K562 (cell line): Measurements from ENCODE around the gene DPEP1. TPM values are rescaled to one million over a fixed set of nuclear protein-coding genes. Genes with fewer than 3 reads are reported as not detected.
A peak's percentile ranks its signal among the peaks of the same experiment; 100 is the strongest.

Experiments used
- ATAC-seq: fragments of 200-7000 bp; cut with Tn5 transposase; 3 replicates; pipeline ENCODE4 v1.9.1; 2020; ENCODE audit warnings: moderate library complexity
- BruUV-seq: library from RNA; stranded (reverse); fragments of 400-500 nt; replicated peaks from 2 replicates; lab custom pipeline; 2021; lab: Mats Ljungman, UMichigan
- CTCF ChIA-PET: fragments of 300-600 bp; formaldehyde crosslinking; extraction: SDS; loops from one replicate; lab custom pipeline; 2021; ENCODE audit warnings: low intra/inter-chr PET ratio; lab: Yijun Ruan, JAX
- POLR2A ChIA-PET: fragments of 300-600, 350-650 bp; sonication (Branson Sonifier 250); formaldehyde crosslinking; extraction: SDS; loops from one replicate; lab custom pipeline; 2021; ENCODE audit warnings: antibody characterized with exemption, inconsistent platforms; lab: Yijun Ruan, JAX
- DNase-seq, 4 experiments: peaks; one replicate each; pipeline versions ENCODE4 v3.0.0 to v3.0.0-alpha.2; 2011 to 2018; ENCODE audit warnings: low spot score in 3 of 4, mixed read lengths in 3 of 4; ENCODE audit errors: extremely low read depth in 1 of 4
- FAIRE-seq: peaks from 2 replicates; lab custom pipeline; 2011; peaks lifted over from hg19 to GRCh38; lab: Jason Lieb, UNC
- H2AFZ ChIP-seq: 2 replicates; pipeline ENCODE4 v1.6.0; 2011; ENCODE audit warnings: low read depth, low read length, control low read depth, inconsistent platforms
- H3K27ac ChIP-seq: fragments of 200-600 bp; 3 replicates; pipeline ENCODE4 v1.8.0; 2011; ENCODE audit warnings: low read depth, mild to moderate bottlenecking, control low read depth, inconsistent platforms, low read length, moderate library complexity, mixed read lengths; ENCODE audit errors: extremely low read depth
- H3K27me3 ChIP-seq, 2 experiments: fragments of 300-600 bp in 1 of 2; 2 replicates in 1 of 2; 3 replicates in 1 of 2; pipeline versions ENCODE4 v1.6.0 to v1.8.0; 2011; ENCODE audit warnings: inconsistent platforms in 2 of 2, low read length in 2 of 2, mild to moderate bottlenecking in 1 of 2, mixed read lengths in 1 of 2, moderate library complexity in 1 of 2; ENCODE audit not compliant: control insufficient read depth in 2 of 2, insufficient read depth in 2 of 2
- H3K36me3 ChIP-seq: fragments of 300-600 bp; 3 replicates; pipeline ENCODE4 v1.8.0; 2011; ENCODE audit warnings: mild to moderate bottlenecking, low read length, inconsistent platforms; ENCODE audit not compliant: control insufficient read depth, insufficient read depth
- H3K4me1 ChIP-seq, 2 experiments: fragments of 200-600 bp in 1 of 2; replicated peaks in 1 of 2; 2 replicates in 1 of 2; 3 replicates in 1 of 2; pipeline versions ENCODE4 v1.5.1 to v1.8.0; 2011; ENCODE audit warnings: inconsistent platforms in 2 of 2, low read length in 2 of 2, mild to moderate bottlenecking in 1 of 2, mixed read lengths in 1 of 2, moderate library complexity in 1 of 2; ENCODE audit not compliant: control insufficient read depth in 2 of 2, insufficient read depth in 2 of 2
- H3K4me2 ChIP-seq: 2 replicates; pipeline ENCODE4 v1.6.1; 2011; ENCODE audit warnings: low read length, control low read depth, inconsistent platforms, mixed read lengths; ENCODE audit not compliant: insufficient read depth
- H3K4me3 ChIP-seq: fragments of 200-600 bp; sonication (generic), shearing (Covaris generic); 2 replicates; pipeline ENCODE4 v1.5.1; 2016; ENCODE audit warnings: control low read depth, inconsistent platforms
- H3K79me2 ChIP-seq: fragments of 200-600 bp; 3 replicates; pipeline ENCODE4 v1.8.0; 2011; ENCODE audit warnings: low read length, inconsistent platforms; ENCODE audit not compliant: control insufficient read depth, insufficient read depth
- H3K9ac ChIP-seq, 2 experiments: 2 replicates each; pipeline versions ENCODE4 v1.6.0 to v1.6.1; 2011; ENCODE audit warnings: low read depth in 2 of 2, low read length in 2 of 2, control low read depth in 1 of 2, inconsistent platforms in 1 of 2, mild to moderate bottlenecking in 1 of 2, mixed read lengths in 1 of 2; ENCODE audit not compliant: insufficient read depth in 1 of 2
- H3K9me1 ChIP-seq: one replicate; pipeline ENCODE4 v1.6.0; 2011; ENCODE audit warnings: inconsistent platforms, mild to moderate bottlenecking, low read length, moderate library complexity; ENCODE audit not compliant: control insufficient read depth, insufficient read depth
- H3K9me3 ChIP-seq: replicated peaks from 2 replicates; pipeline ENCODE4 v1.5.1; 2011; ENCODE audit warnings: low read depth, low read length, inconsistent platforms; ENCODE audit not compliant: control insufficient read depth, insufficient read depth
- H4K20me1 ChIP-seq: replicated peaks from 2 replicates; pipeline ENCODE4 v1.6.1; 2011; ENCODE audit warnings: low read length, inconsistent platforms, mixed read lengths; ENCODE audit not compliant: control insufficient read depth, insufficient read depth
- ARHGAP35 ChIP-seq: fragments of 450-650 bp; IDR thresholded peaks from 2 replicates; pipeline ENCODE4 v1.6.1; 2018; ENCODE audit not compliant: partially characterized antibody
- CBX1 ChIP-seq: sonication (generic); IDR thresholded peaks from 2 replicates; pipeline ENCODE4 v1.6.1; 2016; ENCODE audit warnings: antibody characterized with exemption, low read depth, mild to moderate bottlenecking
- MAFG ChIP-seq: fragments of 450-650 bp; conservative IDR thresholded peaks from 2 replicates; pipeline ENCODE4 v1.6.1; 2016; ENCODE audit warnings: missing genetic modification characterization, missing compliant biosample characterization
- MTF1 ChIP-seq: fragments of 250-450 bp; sonication (Bioruptor Pico); IDR thresholded peaks from 2 replicates; pipeline ENCODE4 v1.9.0; 2021; ENCODE audit warnings: moderate library complexity, mild to moderate bottlenecking, inconsistent platforms, borderline replicate concordance
- OTX1 ChIP-seq: fragments of 450-650 bp; formaldehyde crosslinking; IDR thresholded peaks from 2 replicates; pipeline ENCODE4 v1.4.0; 2022; ENCODE audit warnings: mild to moderate bottlenecking
- POLR2AphosphoS5 ChIP-seq: IDR thresholded peaks from 2 replicates; pipeline ENCODE4 v1.6.1; 2011; ENCODE audit warnings: mild to moderate bottlenecking, low read depth, low read length, moderate library complexity; ENCODE audit not compliant: control insufficient read depth, insufficient read depth
- POLR2G ChIP-seq: fragments of 200-400 bp; formaldehyde crosslinking; IDR thresholded peaks from 2 replicates; pipeline ENCODE4 v1.6.1; 2017; ENCODE audit warnings: low read depth, mild to moderate bottlenecking, antibody characterized with exemption, low read length, moderate library complexity
- RBM22 ChIP-seq: fragments of 200-400 bp; formaldehyde crosslinking; IDR thresholded peaks from 2 replicates; pipeline ENCODE4 v1.6.1; 2018; ENCODE audit warnings: low read length, low read depth; ENCODE audit not compliant: poor library complexity, severe bottlenecking
- SNIP1 ChIP-seq: fragments of 450-650 bp; IDR thresholded peaks from 2 replicates; pipeline ENCODE4 v1.7.1; 2017; ENCODE audit warnings: low read depth, mild to moderate bottlenecking
- SRSF3 ChIP-seq: fragments of 200-400 bp; formaldehyde crosslinking; IDR thresholded peaks from 2 replicates; pipeline ENCODE4 v1.6.1; 2016; ENCODE audit warnings: mild to moderate bottlenecking, low read length, moderate library complexity; ENCODE audit not compliant: insufficient read depth
- ZBTB7A ChIP-seq: IDR thresholded peaks from 2 replicates; pipeline ENCODE4 v1.6.1; 2011; ENCODE audit warnings: low read depth, mild to moderate bottlenecking, low read length, moderate library complexity, borderline replicate concordance; ENCODE audit not compliant: control insufficient read depth
- WGBS: fragments of 100-300 bp; shearing (Covaris generic); methylation state at CpG from one replicate; pipeline ENCODE4 v1.1.6; 2016; ENCODE audit warnings: low coverage, mixed read lengths; ENCODE audit not compliant: insufficient coverage; ENCODE audit errors: missing lambda C conversion rate; 5-methylcytosine and 5-hydroxymethylcytosine counted together
- in situ Hi-C: fragments of 300-500 bp; cut with MboI; formaldehyde crosslinking; loops from 4 replicates; pipeline ENCODE4 v1.15.0; 2018; ENCODE audit warnings: inconsistent platforms, mixed read lengths
- intact Hi-C: fragments of 100-400 bp; cut with micrococcal nuclease; formaldehyde crosslinking; loops from 2 replicates; pipeline ENCODE4 v1.14.2; 2022
- polyA plus RNA-seq, 8 experiments: library from polyadenylated mRNA; depleted of rRNA in 4 of 8; stranded (reverse) in 5 of 8; unstranded in 3 of 8; fragments of >200 nt; fragmentation: Nextera tagmentation in 2 of 8; fragmentation: Illumina TruSeq in 1 of 8; extraction: Ambion mirVana in 2 of 8; extraction: Trizol in 1 of 8; gene quantifications; 2 replicates each; pipeline versions ENCODE4 v1.2.1 to v1.2.3, GENCODE V29; 2011 to 2014; ENCODE audit warnings: inconsistent platforms in 1 of 8, missing spikeins in 1 of 8
- total RNA-seq, 7 experiments: library from RNA; depleted of rRNA in 6 of 7; stranded (reverse); fragments of >200 nt in 6 of 7; fragmentation: Illumina TruSeq in 2 of 7; extraction: Trizol in 2 of 7; gene quantifications; 2 replicates each; pipeline versions ENCODE4 v1.2.1 to v1.2.3, GENCODE V29; 2011 to 2021; ENCODE audit warnings: low replicate concordance in 1 of 7
- TF ChIP-seq, protein P1 (sequence below): fragments of 250-450 bp; sonication (Bioruptor Pico); IDR thresholded peaks from 2 replicates; pipeline ENCODE4 v1.4.0; 2020; ENCODE audit warnings: borderline replicate concordance
- TF ChIP-seq, protein P2 (sequence below): fragments of 200-800 bp; sonication (Bioruptor generic); IDR thresholded peaks from 2 replicates; pipeline ENCODE4 v1.6.1; 2017; ENCODE audit warnings: missing genetic modification characterization, missing compliant biosample characterization
- TF ChIP-seq, protein P3 (sequence below): sonication (generic); formaldehyde crosslinking; IDR thresholded peaks from 2 replicates; pipeline ENCODE4 v1.8.1; 2022; ENCODE audit warnings: missing genetic modification reagents
- TF ChIP-seq, protein P4 (sequence below): fragments of 450-650 bp; conservative IDR thresholded peaks from 2 replicates; pipeline ENCODE4 v1.6.1; 2016; ENCODE audit warnings: missing genetic modification characterization, low read depth, mild to moderate bottlenecking, control low read depth, missing compliant biosample characterization

Gene DPEP1
- total and polyA plus RNA-seq, 9 of the 15 experiments (the other 6 are each of a cell fraction or from before 2014, with no cell fraction given), result 0.14 to 0.31 (median 0.20) TPM; not detected in 6

GRCh38 chr16:89596957-89597649 is 16.3 kb upstream of the DPEP1 start:
- no TSS peak for BruUV-seq
- Histone ChIP-seq H3K4me2 (no peak overlapping the region), H3K79me2 (no peaks in the 10 kb centered on the region), H3K4me3 (no peak overlapping the region), H3K4me1 (peaks cover 0 to 52% of the 10 kb centered on the region in 2 experiments; a peak in 3 of 5 replicates), H3K27ac (no peak overlapping the region), H3K36me3 (peaks cover 25% of the 10 kb centered on the region; the same call in 2 of the 3 replicates), H3K9ac (peak overlapping the region in 1 of 2 experiments; percentile 81; a peak in 2 of 4 replicates), H3K9me1 (no peaks in the 10 kb centered on the region), H4K20me1 (no peaks in the 10 kb centered on the region), H2AFZ (no peak overlapping the region), H3K9me3 (no peaks in the 10 kb centered on the region), H3K27me3 (no peaks in the 10 kb centered on the region)
- in situ Hi-C loops (loop anchor here (10.0 kb wide), 1 partner anchor 268 kb away; no protein-coding TSS in a partner anchor), intact Hi-C loops (no loop called here)
- ATAC-seq (no peak), DNase-seq (no peak), FAIRE-seq (no peak)
- CTCF ChIA-PET, result no interaction called here
- WGBS, result 78% methylated on average over 12 of the region's 19 CpGs
- POLR2A ChIA-PET, result interaction anchor here (0.7 kb wide), 1 partner anchor 89 kb away, joined by 3 read pairs; the partner anchor contains the start of gene CDK10
- TF ChIP-seq MTF1, result no peak
- no peak for TF ChIP-seq RBM22
- no peak for TF ChIP-seq SNIP1
- TF ChIP-seq, protein P1, sequence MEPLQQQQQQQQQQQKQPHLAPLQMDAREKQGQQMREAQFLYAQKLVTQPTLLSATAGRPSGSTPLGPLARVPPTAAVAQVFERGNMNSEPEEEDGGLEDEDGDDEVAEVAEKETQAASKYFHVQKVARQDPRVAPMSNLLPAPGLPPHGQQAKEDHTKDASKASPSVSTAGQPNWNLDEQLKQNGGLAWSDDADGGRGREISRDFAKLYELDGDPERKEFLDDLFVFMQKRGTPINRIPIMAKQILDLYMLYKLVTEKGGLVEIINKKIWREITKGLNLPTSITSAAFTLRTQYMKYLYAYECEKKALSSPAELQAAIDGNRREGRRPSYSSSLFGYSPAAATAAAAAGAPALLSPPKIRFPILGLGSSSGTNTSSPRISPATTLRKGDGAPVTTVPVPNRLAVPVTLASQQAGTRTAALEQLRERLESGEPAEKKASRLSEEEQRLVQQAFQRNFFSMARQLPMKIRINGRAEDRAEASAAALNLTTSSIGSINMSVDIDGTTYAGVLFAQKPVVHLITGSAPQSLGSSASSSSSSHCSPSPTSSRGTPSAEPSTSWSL, result no peak
- TF ChIP-seq POLR2G, result peak; percentile 61
- TF ChIP-seq OTX1 (CRISPR knock-in tag), result no peak
- no peak for TF ChIP-seq SRSF3
- no peak for TF ChIP-seq MAFG (tag)
- TF ChIP-seq CBX1, result no peak
- 0 out of 2 replicates have a peak, but pooled peaks have one; percentile 42 for TF ChIP-seq ZBTB7A
- TF ChIP-seq, protein P2, sequence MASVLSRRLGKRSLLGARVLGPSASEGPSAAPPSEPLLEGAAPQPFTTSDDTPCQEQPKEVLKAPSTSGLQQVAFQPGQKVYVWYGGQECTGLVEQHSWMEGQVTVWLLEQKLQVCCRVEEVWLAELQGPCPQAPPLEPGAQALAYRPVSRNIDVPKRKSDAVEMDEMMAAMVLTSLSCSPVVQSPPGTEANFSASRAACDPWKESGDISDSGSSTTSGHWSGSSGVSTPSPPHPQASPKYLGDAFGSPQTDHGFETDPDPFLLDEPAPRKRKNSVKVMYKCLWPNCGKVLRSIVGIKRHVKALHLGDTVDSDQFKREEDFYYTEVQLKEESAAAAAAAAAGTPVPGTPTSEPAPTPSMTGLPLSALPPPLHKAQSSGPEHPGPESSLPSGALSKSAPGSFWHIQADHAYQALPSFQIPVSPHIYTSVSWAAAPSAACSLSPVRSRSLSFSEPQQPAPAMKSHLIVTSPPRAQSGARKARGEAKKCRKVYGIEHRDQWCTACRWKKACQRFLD (CRISPR knock-in tag), result no peak
- TF ChIP-seq, protein P3, sequence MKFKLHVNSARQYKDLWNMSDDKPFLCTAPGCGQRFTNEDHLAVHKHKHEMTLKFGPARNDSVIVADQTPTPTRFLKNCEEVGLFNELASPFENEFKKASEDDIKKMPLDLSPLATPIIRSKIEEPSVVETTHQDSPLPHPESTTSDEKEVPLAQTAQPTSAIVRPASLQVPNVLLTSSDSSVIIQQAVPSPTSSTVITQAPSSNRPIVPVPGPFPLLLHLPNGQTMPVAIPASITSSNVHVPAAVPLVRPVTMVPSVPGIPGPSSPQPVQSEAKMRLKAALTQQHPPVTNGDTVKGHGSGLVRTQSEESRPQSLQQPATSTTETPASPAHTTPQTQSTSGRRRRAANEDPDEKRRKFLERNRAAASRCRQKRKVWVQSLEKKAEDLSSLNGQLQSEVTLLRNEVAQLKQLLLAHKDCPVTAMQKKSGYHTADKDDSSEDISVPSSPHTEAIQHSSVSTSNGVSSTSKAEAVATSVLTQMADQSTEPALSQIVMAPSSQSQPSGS (CRISPR knock-in tag), result no peak
- TF ChIP-seq ARHGAP35, result no peak
- TF ChIP-seq, protein P4, sequence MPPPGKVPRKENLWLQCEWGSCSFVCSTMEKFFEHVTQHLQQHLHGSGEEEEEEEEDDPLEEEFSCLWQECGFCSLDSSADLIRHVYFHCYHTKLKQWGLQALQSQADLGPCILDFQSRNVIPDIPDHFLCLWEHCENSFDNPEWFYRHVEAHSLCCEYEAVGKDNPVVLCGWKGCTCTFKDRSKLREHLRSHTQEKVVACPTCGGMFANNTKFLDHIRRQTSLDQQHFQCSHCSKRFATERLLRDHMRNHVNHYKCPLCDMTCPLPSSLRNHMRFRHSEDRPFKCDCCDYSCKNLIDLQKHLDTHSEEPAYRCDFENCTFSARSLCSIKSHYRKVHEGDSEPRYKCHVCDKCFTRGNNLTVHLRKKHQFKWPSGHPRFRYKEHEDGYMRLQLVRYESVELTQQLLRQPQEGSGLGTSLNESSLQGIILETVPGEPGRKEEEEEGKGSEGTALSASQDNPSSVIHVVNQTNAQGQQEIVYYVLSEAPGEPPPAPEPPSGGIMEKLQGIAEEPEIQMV (tag), result no peak
- 0 out of 2 replicates have a peak, but pooled peaks have one; percentile 7 for TF ChIP-seq POLR2AphosphoS5
